GM23338 (cell line): Measurements from ENCODE around the gene OR2W3. TPM values are rescaled to one million over a fixed set of nuclear protein-coding genes. Genes with fewer than 3 reads are reported as not detected.

ENCODE experiments used
- ATAC-seq: fragments of 200-7000 bp; cut with Tn5 transposase; 3 replicates; pipeline ENCODE4 v1.9.1; 2020
- DNase-seq: peaks from one replicate; pipeline ENCODE4 v3.0.0-alpha.2; 2015; ENCODE audit warnings: low spot score
- H2AFZ ChIP-seq: fragments of 200-600 bp; sonication (generic); 2 replicates; pipeline ENCODE4 v1.8.0; 2016; ENCODE audit warnings: antibody characterized with exemption, mild to moderate bottlenecking, moderate library complexity
- H3F3A ChIP-seq: fragments of 200-600 bp; sonication (generic); replicated peaks from 2 replicates; pipeline ENCODE4 v1.8.0; 2017; ENCODE audit warnings: antibody characterized with exemption, mixed run types, low read depth
- H3K27ac ChIP-seq: fragments of 200-600 bp; sonication (generic); 2 replicates; pipeline ENCODE4 v1.6.1; 2016; ENCODE audit warnings: low read depth
- H3K27me3 ChIP-seq: fragments of 200-600 bp; sonication (generic); 2 replicates; pipeline ENCODE4 v1.8.0; 2016; ENCODE audit warnings: mild to moderate bottlenecking, mixed run types, moderate library complexity; ENCODE audit not compliant: insufficient read depth
- H3K36me3 ChIP-seq: fragments of 200-600 bp; sonication (generic); 2 replicates; pipeline ENCODE4 v1.8.0; 2016; ENCODE audit warnings: mild to moderate bottlenecking; ENCODE audit not compliant: insufficient read depth
- H3K4me1 ChIP-seq: fragments of 200-600 bp; sonication (generic); 2 replicates; pipeline ENCODE4 v1.8.0; 2016; ENCODE audit warnings: mild to moderate bottlenecking, moderate library complexity; ENCODE audit not compliant: insufficient read depth
- H3K4me2 ChIP-seq: fragments of 200-600 bp; sonication (generic); 2 replicates; pipeline ENCODE4 v1.7.1; 2017; ENCODE audit warnings: mixed run types
- H3K4me3 ChIP-seq: fragments of 200-600 bp; sonication (generic); 2 replicates; pipeline ENCODE4 v1.6.1; 2016; ENCODE audit warnings: mixed run types
- H3K79me2 ChIP-seq: fragments of 200-600 bp; sonication (generic); replicated peaks from 2 replicates; pipeline ENCODE4 v1.8.0; 2017; ENCODE audit warnings: mild to moderate bottlenecking; ENCODE audit not compliant: insufficient read depth
- H3K9me2 ChIP-seq: fragments of 200-600 bp; sonication (generic); 2 replicates; pipeline ENCODE4 v1.8.0; 2017; ENCODE audit not compliant: insufficient read depth
- H4K20me1 ChIP-seq: fragments of 200-600 bp; sonication (generic); replicated peaks from 2 replicates; pipeline ENCODE4 v1.8.0; 2017; ENCODE audit warnings: mild to moderate bottlenecking; ENCODE audit not compliant: insufficient read depth
- H3K27ac Mint-ChIP-seq: 2 replicates; pipeline ENCODE4 v1.8.0; 2020; ENCODE audit warnings: inconsistent platforms, mild to moderate bottlenecking, moderate library complexity, mixed read lengths
- H3K27me3 Mint-ChIP-seq: 3 replicates; pipeline ENCODE4 v1.8.0; 2022; ENCODE audit warnings: low read depth, mild to moderate bottlenecking, moderate library complexity, mixed read lengths, inconsistent platforms; ENCODE audit not compliant: insufficient read depth, poor library complexity
- H3K36me3 Mint-ChIP-seq: 3 replicates; pipeline ENCODE4 v1.8.0; 2021; ENCODE audit warnings: low read depth, mild to moderate bottlenecking, inconsistent platforms, moderate library complexity, mixed read lengths
- H3K4me1 Mint-ChIP-seq: 3 replicates; pipeline ENCODE4 v1.8.0; 2020; ENCODE audit warnings: mild to moderate bottlenecking, inconsistent platforms, mixed read lengths
- H3K4me3 Mint-ChIP-seq: 3 replicates; pipeline ENCODE4 v1.8.0; 2021; ENCODE audit warnings: moderate library complexity, mild to moderate bottlenecking, inconsistent platforms, mixed read lengths
- H3K9me3 Mint-ChIP-seq: 3 replicates; pipeline ENCODE4 v1.8.0; 2020; ENCODE audit warnings: moderate library complexity, mild to moderate bottlenecking, inconsistent platforms, mixed read lengths
- CREB1 ChIP-seq: fragments of 250-450 bp; sonication (Bioruptor Pico); IDR thresholded peaks from 2 replicates; pipeline ENCODE4 v1.5.0; 2020; ENCODE audit warnings: low read depth, mild to moderate bottlenecking, moderate library complexity
- CTCF ChIP-seq, 2 experiments: fragments of 200-600 bp in 1 of 2; sonication (generic) in 1 of 2; conservative IDR thresholded peaks; 2 replicates each; pipeline versions ENCODE4 v1.5.1 to v1.6.1; 2016 to 2017; ENCODE audit warnings: antibody characterized with exemption in 2 of 2, low read depth in 2 of 2, mild to moderate bottlenecking in 2 of 2, moderate library complexity in 1 of 2
- EZH2 ChIP-seq: fragments of 200-600 bp; sonication (generic); IDR thresholded peaks from one replicate; pipeline ENCODE4 v1.8.0; 2017; ENCODE audit warnings: antibody characterized with exemption, mild to moderate bottlenecking, low read depth; ENCODE audit not compliant: unreplicated experiment
- EZH2phosphoT487 ChIP-seq: fragments of 200-600 bp; sonication (generic); IDR thresholded peaks from one replicate; pipeline ENCODE4 v1.8.1; 2018; ENCODE audit warnings: antibody characterized with exemption; ENCODE audit not compliant: unreplicated experiment
- JUNB ChIP-seq: IDR thresholded peaks from one replicate; pipeline ENCODE4 v1.6.1; 2016; ENCODE audit warnings: antibody characterized with exemption; ENCODE audit not compliant: unreplicated experiment
- POLR2AphosphoS5 ChIP-seq: IDR thresholded peaks from 2 replicates; pipeline ENCODE4 v1.6.1; 2016; ENCODE audit warnings: antibody characterized with exemption, low read depth
- ZNF114 ChIP-seq: fragments of 250-450 bp; sonication (Bioruptor Pico); IDR thresholded peaks from 2 replicates; pipeline ENCODE4 v1.5.0; 2020; ENCODE audit warnings: mild to moderate bottlenecking, moderate library complexity
- ZNF462 ChIP-seq: fragments of 250-450 bp; sonication (Bioruptor Pico); IDR thresholded peaks from 2 replicates; pipeline ENCODE4 v1.5.0; 2020; ENCODE audit warnings: mild to moderate bottlenecking, moderate library complexity
- polyA plus RNA-seq: library from polyadenylated mRNA; unstranded; fragments of >200 nt; fragmentation: Nextera tagmentation; extraction: Ambion mirVana; gene quantifications from 2 replicates; pipeline ENCODE4 v1.2.1, GENCODE V29; 2016
- total RNA-seq: library from RNA; depleted of rRNA; stranded (reverse); fragments of >200 nt; shearing (Covaris generic); gene quantifications from 2 replicates; pipeline ENCODE4 v1.2.3, GENCODE V29; 2014
- TF ChIP-seq, protein P1 (sequence below): IDR thresholded peaks from one replicate; pipeline ENCODE4 v1.6.1; 2018; ENCODE audit warnings: antibody characterized with exemption; ENCODE audit not compliant: unreplicated experiment

The OR2W3 gene
- total and polyA plus RNA-seq, 2 experiments from 2014 or later = 0.45 TPM; not detected in 1

GRCh38 chr1:247845693-247846017, 49.7 kb upstream of the OR2W3 start:
- no peak overlapping the region for H3K27ac ChIP-seq
- no peak for ATAC-seq

More at GRCh38 chr1:247845693-247846017, 49.7 kb upstream of the OR2W3 start:
- peaks cover 45% of the 10 kb centered on the region for H3K9me3 Mint-ChIP-seq
- peaks cover 4% of the 10 kb centered on the region for H3K27me3 Mint-ChIP-seq
- Histone ChIP-seq H2AFZ (peak overlapping the region; percentile 99), H3K4me1 (peaks cover 20% of the 10 kb centered on the region), H4K20me1 (no peaks in the 10 kb centered on the region), H3F3A (no peaks in the 10 kb centered on the region), H3K9me2 (no peaks in the 10 kb centered on the region), H3K27me3 (no peaks in the 10 kb centered on the region), H3K4me3 (no peak overlapping the region), H3K36me3 (no peaks in the 10 kb centered on the region), H3K4me2 (0 out of 2 replicates have a peak overlapping the region, but pooled peaks have one; percentile 59), H3K79me2 (no peaks in the 10 kb centered on the region)
- no peak overlapping the region for H3K27ac Mint-ChIP-seq
- H3K36me3 Mint-ChIP-seq = peaks cover 5% of the 10 kb centered on the region; the same call in 2 of the 3 replicates
- H3K4me3 Mint-ChIP-seq = no peak overlapping the region
- H3K4me1 Mint-ChIP-seq = no peaks in the 10 kb centered on the region
- TF ChIP-seq JUNB (no peak), CTCF (conservative IDR thresholded peaks at IDR 0.05; ENCODE audit: low read depth in 2 of 2) (no peak), EZH2phosphoT487 (no peak), CREB1 (CRISPR knock-in tag) (no peak), ZNF114 (CRISPR knock-in tag) (no peak), POLR2AphosphoS5 (no peak), ZNF462 (CRISPR knock-in tag) (no peak), EZH2 (no peak)
- TF ChIP-seq, protein P1, sequence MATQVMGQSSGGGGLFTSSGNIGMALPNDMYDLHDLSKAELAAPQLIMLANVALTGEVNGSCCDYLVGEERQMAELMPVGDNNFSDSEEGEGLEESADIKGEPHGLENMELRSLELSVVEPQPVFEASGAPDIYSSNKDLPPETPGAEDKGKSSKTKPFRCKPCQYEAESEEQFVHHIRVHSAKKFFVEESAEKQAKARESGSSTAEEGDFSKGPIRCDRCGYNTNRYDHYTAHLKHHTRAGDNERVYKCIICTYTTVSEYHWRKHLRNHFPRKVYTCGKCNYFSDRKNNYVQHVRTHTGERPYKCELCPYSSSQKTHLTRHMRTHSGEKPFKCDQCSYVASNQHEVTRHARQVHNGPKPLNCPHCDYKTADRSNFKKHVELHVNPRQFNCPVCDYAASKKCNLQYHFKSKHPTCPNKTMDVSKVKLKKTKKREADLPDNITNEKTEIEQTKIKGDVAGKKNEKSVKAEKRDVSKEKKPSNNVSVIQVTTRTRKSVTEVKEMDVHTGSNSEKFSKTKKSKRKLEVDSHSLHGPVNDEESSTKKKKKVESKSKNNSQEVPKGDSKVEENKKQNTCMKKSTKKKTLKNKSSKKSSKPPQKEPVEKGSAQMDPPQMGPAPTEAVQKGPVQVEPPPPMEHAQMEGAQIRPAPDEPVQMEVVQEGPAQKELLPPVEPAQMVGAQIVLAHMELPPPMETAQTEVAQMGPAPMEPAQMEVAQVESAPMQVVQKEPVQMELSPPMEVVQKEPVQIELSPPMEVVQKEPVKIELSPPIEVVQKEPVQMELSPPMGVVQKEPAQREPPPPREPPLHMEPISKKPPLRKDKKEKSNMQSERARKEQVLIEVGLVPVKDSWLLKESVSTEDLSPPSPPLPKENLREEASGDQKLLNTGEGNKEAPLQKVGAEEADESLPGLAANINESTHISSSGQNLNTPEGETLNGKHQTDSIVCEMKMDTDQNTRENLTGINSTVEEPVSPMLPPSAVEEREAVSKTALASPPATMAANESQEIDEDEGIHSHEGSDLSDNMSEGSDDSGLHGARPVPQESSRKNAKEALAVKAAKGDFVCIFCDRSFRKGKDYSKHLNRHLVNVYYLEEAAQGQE = no peak
- no peak for DNase-seq
